GM19351 (cell line): ENCODE measurements around the gene NDUFV2.

Experiments used
- ATAC-seq: cut with Tn5 transposase; IDR thresholded peaks from one replicate; pipeline ENCODE4 v1.9.1; 2021; ENCODE audit warnings: mild to moderate bottlenecking, moderate library complexity; ENCODE audit not compliant: unreplicated experiment

NDUFV2 gene

DNA sequence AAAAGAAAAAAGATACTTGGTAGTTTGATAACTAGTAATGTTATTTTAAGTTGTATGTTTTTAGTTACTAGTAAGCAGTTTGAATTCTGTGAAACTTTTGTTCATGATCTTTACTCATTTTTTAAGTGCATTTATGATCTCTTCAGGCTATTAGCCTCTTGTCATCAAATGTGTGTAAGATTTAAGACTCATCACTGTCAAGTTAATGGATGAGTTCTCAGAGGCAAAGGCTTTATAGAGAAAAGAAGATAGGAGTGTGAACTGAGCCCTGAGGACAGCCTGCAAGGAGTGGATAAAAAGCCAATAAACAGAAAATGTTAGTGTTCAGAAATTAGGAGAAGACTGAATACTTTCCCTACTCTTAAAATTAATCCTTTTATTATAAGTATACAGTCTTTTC, 13.5 kb downstream of the NDUFV2 start:
- no peak for ATAC-seq

DNA sequence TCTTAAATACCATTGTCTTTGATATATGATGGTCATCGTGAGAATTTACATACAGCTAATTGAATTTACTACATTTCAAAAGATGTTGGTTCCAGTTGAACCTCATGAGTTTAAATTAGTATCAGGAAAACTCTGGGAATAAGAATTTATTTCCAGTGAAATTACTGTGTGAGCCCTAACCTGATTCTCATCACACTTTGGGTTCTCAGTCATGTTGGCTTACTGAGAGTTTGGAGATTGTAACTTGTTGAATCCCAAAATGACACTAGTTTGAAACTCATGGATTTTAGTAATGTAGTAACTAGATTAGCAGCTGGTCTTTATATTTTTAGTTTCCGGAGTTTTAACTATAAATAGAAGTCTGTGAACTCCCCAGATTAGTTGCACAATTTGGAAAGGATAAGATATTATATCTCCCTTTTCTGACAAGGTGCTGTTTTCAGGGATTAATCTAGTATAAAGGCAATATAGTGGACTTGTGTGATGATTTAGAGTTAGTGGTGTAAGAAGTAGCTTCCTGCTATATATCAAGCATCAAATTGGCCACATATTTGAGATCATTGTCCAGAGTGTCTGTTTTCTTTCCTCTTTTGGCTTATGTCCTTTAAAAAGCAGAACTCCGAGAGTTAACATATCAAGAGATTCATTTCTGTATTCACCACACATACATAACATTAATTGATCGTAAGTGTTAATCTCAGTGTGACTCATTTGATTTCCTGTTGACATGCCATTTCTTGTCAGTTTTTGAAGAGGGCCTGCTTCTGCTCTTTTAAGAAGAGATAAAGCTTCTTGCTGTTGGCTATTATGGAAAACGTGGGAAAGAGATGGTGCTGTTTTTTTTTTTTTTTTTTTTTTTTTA, 15.7 kb downstream of the NDUFV2 start:
- ATAC-seq: no peak

DNA sequence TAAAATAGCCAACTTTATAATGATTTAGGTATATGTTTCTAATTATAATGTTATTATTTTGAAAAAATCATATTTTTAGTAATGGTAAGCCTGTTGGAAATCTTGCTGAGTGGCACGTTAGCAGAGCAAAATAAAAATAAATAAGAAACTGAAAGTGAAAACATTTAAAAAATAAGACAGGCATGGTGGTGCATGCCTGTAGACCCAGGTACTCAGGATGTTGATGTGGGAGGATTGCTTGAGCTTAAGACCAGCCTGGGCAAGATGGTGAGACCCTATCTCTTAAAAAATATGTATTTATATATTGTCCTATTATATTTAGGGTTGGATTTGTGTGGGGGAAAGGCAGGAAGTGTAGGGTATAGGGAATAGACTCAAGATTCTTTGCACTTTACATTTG, 18.3 kb downstream of the NDUFV2 start:
- no peak for ATAC-seq

DNA sequence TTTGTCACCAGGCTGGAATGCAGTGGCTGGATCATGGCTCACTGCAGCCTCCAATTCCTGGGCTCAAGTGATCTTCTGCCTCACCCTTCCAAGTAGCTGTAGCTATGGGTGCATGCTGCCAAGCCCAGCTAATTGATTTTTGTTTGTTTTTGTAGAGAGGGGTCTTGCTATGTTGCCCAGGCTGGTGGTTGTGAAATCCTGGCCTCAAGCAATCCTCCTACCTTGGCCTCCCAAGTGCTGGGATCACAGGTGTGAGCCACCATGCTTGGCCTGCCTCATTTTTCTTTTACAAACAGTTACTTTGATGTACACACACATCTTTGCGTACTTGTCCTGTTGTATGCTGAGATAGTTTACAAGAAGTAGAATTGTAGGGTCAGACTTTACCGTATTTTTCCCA, 21.0 kb downstream of the NDUFV2 start:
- ATAC-seq: no peak

DNA sequence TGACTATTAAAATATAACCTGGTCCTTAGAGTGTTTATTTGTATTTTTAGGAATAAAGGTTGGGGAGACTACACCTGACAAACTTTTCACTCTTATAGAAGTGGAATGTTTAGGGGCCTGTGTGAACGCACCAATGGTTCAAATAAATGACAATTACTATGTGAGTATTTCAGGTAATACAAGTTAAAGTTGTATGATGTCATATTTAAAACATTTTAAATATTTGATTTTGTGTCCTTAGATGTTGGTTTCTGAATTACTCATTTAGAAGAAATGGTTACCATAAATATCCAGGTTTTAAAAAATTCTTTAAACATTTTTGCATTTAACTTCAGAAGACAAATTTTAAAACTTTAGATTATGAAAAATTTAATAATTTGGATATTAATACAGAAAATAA, 22.3 kb downstream of the NDUFV2 start:
- no peak for ATAC-seq

DNA sequence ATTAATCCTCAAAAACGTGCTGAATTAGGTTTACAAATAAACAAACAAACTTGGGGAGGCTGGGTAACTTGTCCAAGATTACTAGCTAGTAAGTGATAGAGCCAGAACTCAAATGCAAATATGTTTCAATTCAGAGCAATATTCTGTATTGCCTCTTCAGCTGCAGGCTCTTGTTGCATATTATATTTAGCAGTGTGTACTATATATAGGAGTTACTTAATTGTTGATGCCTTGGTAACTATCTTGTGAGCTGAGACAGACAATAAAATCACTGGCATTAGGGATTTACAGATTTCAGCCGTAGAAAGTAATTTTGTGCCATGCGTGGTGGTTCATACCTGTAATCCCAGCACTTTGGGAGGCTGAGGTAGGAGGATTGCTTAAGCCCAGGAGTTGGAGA, 23.8 kb downstream of the NDUFV2 start:
- no peak for ATAC-seq

DNA sequence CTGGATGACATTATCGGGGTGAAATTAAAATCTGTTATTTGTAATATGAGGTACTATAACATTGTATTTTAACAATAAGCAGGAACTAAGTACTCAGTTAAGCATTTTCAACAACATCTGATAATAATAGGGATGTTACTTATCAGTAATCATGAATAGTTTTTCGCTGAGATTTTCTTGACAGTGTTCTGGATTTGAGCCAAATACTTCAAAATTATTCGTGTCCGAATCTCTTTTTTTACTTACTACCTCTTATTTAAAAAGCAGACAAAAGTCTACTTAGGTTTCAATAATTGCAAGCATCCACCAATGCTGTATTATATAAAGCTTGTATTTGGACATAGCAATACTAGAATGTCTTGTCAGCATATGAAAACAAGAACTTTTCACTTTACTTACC, 27.7 kb downstream of the NDUFV2 start:
- ATAC-seq: no peak

DNA sequence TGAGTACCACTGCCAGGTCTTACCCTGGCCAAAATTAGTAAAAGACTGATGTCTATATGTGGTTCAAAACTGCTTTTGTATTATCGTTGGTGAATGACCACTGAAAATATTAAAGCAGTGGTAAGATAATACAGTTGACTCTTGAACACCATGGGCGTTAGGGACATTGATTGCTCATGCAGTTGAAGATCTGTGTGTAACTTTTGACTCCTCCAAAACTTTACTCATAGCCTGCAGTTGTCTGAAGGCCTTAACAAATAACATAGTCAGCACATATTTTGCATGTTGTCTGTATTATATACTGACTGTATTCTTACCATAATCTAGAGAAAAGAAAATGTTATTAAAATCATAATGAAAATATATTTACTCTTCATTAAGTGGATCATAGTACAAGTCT, 28.3 kb downstream of the NDUFV2 start:
- no peak for ATAC-seq

DNA sequence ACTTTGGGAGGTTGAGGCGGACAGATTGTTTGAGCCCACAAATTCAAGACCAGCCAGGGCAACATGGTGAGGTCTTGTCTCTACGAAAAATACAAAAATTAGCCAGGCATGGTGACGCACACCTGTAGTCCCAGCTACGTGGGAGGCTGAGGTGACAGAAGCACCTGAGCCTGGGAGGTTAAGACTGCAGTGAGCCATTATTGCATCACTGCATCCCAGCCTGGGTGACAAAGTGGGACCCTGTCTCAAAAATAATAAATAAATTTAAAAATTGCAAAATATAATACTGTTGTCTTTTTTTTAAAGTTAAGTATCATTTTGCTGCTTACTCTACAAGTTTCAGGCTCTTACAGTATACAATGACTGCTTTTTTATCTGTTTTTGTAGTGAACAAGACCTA, 30.1 kb downstream of the NDUFV2 start:
- no peak for ATAC-seq

DNA sequence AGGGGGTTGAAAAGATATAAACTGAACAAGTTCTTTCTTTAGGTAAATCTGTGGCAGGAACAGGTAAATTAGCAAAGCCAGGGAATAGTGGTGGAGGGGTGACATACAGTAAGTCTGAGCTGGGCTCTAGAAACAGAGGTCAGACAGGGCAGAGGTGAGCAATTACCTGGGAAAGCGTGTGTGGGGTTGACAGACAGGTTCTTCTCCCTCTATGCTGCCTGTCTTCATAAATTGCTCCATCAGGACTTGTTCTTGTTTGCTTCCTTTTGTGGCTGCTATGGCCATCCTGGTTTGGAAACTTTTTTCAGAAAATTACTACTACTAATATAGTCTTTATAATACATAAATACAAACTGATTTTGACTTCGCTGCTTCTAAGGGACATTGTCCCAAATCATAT, 30.7 kb downstream of the NDUFV2 start:
- no peak for ATAC-seq

DNA sequence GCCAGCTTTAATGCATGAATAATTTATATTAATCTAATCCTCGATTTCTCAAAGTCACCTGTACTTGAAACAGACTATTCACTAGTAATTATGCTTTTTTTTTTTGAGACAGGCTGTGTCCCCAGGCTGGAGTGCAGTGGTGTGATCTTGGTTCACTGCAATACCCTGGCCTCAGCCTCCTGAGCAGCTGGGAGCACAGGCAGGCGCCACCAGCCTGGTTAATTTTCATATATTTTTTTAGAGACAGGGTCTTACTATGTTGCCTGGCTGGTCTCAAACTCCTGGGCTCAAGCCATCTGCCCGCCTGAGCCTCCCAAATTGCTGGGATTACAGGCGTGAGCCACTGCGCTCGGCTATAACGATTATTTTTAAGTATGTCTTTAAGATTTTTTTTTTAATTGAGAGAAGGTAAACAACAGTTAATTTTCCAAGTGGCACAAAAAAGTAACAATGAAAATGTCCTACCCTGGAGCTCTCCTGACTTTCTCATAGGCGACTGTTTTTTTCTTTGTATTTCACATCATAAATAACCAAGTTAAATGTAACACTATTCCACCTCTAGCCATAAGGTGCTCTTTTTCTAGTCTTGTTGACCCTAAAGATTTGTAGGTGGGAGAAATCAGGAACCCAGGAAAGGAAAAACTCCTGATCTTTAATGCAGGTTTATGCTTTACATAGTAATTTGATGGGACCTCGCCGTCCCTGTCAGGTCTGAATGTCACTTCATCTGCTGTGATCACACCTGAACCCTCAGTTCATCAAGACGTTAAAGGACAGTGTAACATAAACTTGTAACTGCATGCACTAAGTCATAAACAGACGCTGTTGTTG, 32.8 kb downstream of the NDUFV2 start:
- no peak for ATAC-seq

DNA sequence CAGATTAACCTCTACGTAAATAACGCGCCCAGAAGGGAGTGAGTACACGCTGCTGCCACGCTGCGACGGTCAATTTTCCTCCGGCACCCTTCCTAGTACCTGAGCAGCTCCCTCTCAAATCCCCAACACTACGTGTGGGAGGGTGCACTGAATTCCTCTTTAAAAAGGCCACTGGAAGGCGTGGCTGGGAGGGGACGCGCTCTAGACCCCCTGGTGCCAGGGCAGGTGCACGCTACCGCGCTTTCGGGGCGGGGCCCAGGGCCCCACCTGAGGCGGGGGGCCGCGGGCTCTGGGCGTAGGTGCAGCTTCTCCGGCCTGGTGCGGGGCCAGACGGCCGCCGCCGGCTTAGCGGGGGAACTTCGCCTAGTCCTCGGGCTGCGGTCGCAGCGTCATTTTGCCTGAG, 33.4 kb downstream of the NDUFV2 start:
- peak; percentile 14 for ATAC-seq

DNA sequence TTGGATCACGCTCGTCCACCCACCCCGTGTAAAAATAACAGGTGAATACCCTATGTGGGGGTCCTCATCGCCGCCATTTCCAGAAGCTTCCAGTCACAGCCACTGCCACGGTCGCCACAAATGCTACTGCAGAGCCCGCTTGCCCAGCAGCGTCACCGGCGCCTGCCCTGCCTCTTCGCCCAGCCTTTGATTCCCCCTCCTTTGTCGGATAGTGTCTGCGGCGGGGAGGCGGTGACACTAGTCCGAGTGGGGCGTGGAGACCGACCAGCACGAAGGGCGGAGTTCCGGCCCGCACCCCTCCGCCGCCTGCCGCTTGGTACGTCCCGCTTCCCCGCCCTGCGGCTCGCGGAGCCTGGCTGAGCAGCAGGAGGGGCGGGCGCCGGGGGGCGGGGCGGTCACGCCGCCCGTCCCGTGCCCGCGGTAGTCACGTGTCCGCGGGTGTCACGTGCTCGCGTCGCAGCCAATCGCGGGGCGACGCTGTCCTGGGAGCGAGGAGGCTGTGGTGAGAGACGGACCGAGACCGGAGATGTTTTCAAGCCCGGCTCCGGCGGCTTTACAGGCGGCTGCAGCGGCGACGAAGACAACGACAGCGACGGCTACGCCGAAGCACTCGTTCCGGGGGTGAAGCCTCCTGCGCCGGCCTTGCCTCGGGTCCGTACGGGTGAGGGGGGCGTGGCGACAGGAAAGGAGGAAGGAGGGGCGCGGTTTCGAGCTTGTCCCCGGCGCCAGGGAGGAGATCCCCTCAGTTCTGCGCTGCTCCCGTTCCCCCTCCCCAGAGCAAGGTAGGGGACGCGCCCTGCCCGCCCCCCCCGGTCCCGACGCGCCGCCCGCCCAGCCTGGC, 34.0 kb downstream of the NDUFV2 start, which contains the start of gene ANKRD12:
ANKRD12 (plus strand) TSS at position 467 of the 841 bp plus-strand sequence. CDS start 45,652 bp downstream, outside the sequence.
- ATAC-seq: peak; percentile 69

DNA sequence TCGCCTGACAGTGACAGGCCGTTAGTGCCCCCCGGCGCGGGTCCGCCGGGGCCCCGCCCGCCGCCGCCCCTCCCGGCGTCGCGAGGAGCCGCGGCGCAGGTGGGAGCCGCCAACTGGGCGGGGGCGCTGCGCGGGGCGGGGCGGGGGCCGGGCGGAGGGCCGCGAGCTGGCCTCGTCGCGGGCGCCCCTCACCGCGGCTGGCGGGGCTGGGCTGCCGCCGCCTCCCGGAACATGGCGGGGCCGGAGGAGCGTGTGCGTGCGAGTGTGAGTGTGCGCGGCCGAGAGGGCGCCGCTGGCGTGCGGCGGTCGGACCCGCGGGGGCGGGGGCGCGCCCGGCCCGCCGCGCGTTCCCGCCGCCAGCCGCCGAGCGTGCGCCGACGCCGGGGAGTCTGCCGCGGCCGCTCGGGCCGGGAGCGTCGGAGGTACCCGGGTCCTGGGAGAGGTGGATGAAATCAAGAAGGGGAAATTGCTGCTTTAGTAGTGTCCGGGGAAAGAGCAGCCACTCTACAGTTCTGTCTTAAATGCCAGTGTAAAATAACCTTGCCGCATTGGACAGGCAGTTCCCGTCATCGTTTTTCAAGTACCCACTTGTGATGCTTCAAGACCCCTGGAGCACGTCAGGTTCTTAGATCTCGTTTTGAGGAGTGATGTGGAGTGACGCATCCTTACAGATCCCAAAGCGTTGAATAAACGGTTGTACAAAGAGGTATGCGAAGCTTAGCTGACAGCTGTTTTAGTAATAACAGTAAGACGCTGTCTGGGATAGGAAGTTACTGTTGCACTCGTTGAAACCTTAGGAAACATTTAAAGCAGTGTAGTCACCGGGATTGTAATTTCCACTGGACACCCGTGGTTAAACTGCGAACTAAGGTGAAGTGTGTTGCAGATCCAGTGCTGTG, 34.9 kb downstream of the NDUFV2 start:
- ATAC-seq: peak; percentile 33

DNA sequence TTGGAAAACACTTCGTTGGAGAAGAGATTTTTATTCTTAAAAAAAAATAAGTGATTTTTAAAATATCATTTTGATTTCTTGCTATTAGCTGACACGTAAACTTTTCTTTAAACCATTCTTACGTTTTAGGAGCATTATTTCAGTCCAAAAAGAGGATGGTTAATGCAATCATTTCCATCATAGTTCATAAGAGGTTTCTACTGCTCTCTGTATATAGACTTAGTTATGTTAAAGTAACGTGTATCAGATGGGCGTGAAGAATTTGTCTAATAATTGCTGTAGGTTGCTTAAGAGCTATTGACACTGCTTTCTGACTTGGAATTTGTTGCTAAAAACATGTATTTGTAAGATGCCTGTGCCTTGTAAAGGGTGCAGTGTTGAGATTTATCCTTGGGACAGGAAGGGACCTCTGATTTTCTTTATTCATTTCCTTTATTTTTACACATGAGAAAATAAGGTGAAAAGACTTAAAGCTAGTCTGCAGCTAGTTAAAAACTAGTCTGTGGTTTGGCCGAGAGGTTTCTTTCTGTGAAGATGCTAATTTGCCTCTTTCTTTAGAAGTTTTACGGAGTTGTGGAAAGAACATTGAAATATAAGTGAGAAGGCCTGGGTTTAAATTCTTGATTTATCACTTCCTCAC, 37.0 kb downstream of the NDUFV2 start:
- no peak for ATAC-seq

DNA sequence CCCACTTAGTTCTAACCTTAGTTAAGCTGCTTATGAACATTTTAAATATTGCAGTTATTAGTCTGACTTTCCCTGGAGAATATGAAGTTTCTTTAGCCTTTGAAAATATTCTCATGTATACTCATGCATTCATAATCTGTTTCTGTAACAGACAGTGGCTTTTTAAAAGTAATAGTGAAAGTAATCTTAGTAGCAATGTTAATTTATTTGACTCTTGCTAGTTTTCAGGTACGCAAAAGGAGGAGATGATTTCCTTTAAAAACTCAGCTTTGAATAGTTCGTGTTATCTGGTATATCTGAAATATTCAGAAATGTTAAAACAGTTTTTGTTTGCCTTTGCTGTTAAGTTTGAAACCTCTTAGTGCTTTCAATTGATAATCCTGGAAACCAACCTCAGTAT, 37.9 kb downstream of the NDUFV2 start:
- ATAC-seq: no peak

DNA sequence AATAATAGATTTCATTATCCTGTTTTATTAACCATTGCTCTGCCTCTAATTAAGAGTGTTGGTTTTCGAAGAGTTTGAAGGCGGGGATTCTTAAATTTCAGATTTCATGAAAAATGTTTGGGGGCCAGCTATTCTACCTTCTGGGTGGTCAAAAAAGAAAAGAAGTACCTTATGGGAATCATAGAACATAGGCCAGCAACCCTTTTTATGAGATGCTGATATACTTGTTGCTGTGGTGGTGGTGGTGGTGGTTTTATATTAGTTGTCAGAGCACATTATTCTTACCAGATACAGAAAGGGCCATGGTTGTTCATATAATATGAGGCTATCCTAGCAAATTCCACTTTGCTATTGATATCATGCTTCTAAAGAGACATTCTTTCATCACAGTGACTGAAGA, 38.5 kb downstream of the NDUFV2 start:
- ATAC-seq: no peak

DNA sequence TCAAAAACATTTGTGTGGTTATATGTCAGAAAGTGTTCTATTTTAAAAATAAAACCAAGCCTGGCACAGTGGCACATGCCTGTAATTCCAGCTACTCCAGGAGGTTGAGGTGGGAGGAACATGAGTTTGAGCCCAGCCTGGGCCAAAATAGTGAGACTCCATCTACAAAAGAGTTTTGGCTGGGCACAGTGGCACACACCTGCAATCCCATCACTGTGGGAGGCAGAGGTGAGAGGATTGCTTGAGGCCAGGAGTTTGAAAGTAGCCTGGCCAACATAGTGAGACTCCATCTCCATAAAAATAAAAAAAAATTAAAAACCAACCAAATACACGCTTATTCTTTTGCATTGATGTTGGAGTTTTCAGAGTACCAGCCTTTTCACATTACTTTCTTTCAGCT, 43.7 kb downstream of the NDUFV2 start:
- ATAC-seq: no peak

DNA sequence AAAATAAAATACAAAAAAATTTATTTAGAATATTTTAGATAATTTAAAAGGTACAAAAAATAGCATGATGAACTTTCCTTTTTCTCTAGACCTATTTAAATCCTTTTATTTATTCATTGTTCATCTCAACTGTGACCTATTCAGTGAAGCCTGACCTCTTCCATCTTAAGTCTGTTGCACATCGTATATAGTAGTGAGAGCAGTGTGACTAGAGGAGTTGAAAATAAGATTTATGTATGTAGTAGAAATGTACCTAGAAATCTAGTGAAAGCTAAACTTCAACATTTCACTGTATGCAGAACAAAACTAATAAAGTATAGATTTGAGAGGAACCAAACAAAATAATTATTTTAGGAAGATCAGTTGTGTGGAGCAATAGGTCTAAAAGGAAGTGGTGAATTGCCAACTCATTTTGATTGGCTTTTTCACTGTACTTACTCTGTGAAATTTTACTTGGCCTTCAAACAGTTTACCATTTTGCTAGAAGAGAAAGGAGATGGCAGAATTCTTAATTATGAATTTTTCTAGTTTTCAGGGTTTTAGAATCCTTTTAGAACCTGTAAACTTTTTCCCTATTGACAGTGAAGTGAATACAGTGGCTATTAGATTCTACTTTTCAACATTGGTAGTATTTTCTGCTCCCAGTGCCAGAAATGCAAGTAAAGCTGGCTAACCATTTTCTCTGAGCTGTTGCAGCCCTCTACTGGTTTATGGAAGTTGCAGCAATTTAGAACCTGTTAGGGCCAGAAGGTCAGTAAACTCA, 45.1 kb downstream of the NDUFV2 start:
- ATAC-seq: peak; percentile 41
